Gastroesophageal sphincter (tissue), 4 donors: ENCODE measurements around the gene PTPRO. TPM values are rescaled to one million over a fixed set of nuclear protein-coding genes. Genes with fewer than 3 reads are reported as not detected.

Experiments used
- ATAC-seq: fragments of 150-250 bp; one replicate; pipeline ENCODE4 v1.9.1; 2016; ENCODE audit warnings: mild to moderate bottlenecking, moderate library complexity
- H3K27ac ChIP-seq, 4 donors: fragments of 200-600 bp; sonication (generic) in 3 of 4; 1 replicate in 3 of 4; 2 replicates in 1 of 4; pipeline ENCODE4 v1.5.1; 2016 to 2019
- H3K27me3 ChIP-seq: fragments of 200-600 bp; sonication (generic); one replicate; pipeline ENCODE4 v1.5.1; 2019
- H3K36me3 ChIP-seq, 2 donors: fragments of 200-600 bp; sonication (generic); one replicate each; pipeline ENCODE4 v1.5.1; 2019; ENCODE audit warnings: control low read depth in 1 of 2
- H3K4me1 ChIP-seq, 3 donors: fragments of 200-600 bp; sonication (generic); 1 replicate in 2 of 3; 2 replicates in 1 of 3; pipeline ENCODE4 v1.5.1; 2016 to 2019; ENCODE audit warnings: control low read depth in 2 of 3
- H3K4me3 ChIP-seq, 2 donors: fragments of 200-600 bp; sonication (generic); one replicate each; pipeline ENCODE4 v1.5.1; 2019; ENCODE audit warnings: mild to moderate bottlenecking in 1 of 2, moderate library complexity in 1 of 2
- H3K9me3 ChIP-seq, 3 donors: fragments of 200-600 bp; sonication (generic); one replicate each; pipeline ENCODE4 v1.5.1; 2017 to 2019; ENCODE audit warnings: control low read depth in 2 of 3
- CTCF ChIP-seq, 4 experiments: fragments of 200-600 bp in 2 of 4; fragments of 450-650 bp in 2 of 4; sonication (generic) in 1 of 4; IDR thresholded peaks; one replicate each; pipeline ENCODE4 v1.5.1; 2017 to 2019; ENCODE audit warnings: antibody characterized with exemption in 4 of 4, mild to moderate bottlenecking in 2 of 4, moderate library complexity in 2 of 4
- EP300 ChIP-seq: sonication (generic); formaldehyde crosslinking; IDR thresholded peaks from one replicate; pipeline ENCODE4 v1.6.1; 2017; ENCODE audit warnings: antibody characterized with exemption, mild to moderate bottlenecking
- POLR2A ChIP-seq, 2 donors: fragments of 450-650 bp; IDR thresholded peaks; one replicate each; pipeline ENCODE4 v1.6.1; 2017; ENCODE audit warnings: antibody characterized with exemption in 2 of 2, mild to moderate bottlenecking in 2 of 2, moderate library complexity in 1 of 2
- POLR2AphosphoS5 ChIP-seq: sonication (generic); formaldehyde crosslinking; IDR thresholded peaks from one replicate; pipeline ENCODE4 v1.6.1; 2017; ENCODE audit warnings: antibody characterized with exemption
- WGBS, 2 donors: methylation state at CpG; one replicate each; pipeline ENCODE4 v1.1.5; 2018; ENCODE audit warnings: low coverage in 1 of 2; 5-methylcytosine and 5-hydroxymethylcytosine counted together
- total RNA-seq, 4 donors: library from RNA; depleted of rRNA; stranded (reverse); fragments of >200 nt; gene quantifications; one replicate each; pipeline ENCODE4 v1.1.0, GENCODE V29; 2016

PTPRO gene
- total RNA-seq, 4 donors from 2014 or later = 0.50 to 10.7 (median 2.8) TPM

DNA sequence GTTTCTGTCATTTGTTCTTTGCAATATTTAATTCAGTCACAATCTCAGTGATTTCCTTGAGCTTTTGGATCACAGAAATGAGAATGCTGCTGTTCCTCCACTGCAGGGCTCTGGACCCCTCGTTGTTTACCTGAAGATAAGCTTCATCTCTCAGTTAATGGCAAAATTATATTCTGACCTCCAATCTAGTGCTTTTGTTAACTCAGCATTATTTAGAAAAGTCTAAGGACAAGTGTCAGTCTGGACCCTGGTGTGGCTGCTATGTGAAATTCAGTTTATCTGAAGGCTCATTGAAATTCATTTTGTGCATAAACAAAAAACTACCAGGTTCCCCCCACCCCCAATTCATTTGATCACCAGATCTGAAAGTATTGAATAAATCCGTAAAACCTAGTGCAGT is 84.7 kb downstream of the PTPRO start:
- ATAC-seq = no peak
- no peak overlapping the region for H3K27ac ChIP-seq
- no peaks in the 10 kb centered on the region for H3K36me3 ChIP-seq
- H3K4me3 ChIP-seq = no peak overlapping the region
- no peaks in the 10 kb centered on the region for H3K9me3 ChIP-seq
- H3K27me3 ChIP-seq = no peaks in the 10 kb centered on the region
- TF ChIP-seq POLR2A (IDR thresholded peaks at IDR 0.05) (no peak), POLR2AphosphoS5 (no peak), EP300 (no peak)
- no peaks in the 10 kb centered on the region for H3K4me1 ChIP-seq
- WGBS, 2 donors = 66 to 75% methylated on average over 2 of the region's 2 CpGs

- no peaks in the 10 kb centered on the region for H3K36me3 ChIP-seq
- no peaks in the 10 kb centered on the region for H3K4me1 ChIP-seq
- TF ChIP-seq EP300 (no peak), POLR2A (IDR thresholded peaks at IDR 0.05) (no peak)
- no peak overlapping the region for H3K27ac ChIP-seq
- no peaks in the 10 kb centered on the region for H3K27me3 ChIP-seq
- no peaks in the 10 kb centered on the region for H3K9me3 ChIP-seq
- 72 to 86% methylated on average over 1 to 3 of the region's 3 CpGs for WGBS, 2 donors
- ATAC-seq = no peak
- H3K4me3 ChIP-seq = no peak overlapping the region
Measured at GRCh38 chr12:15411842-15412241, 89.5 kb downstream of the PTPRO start.

DNA sequence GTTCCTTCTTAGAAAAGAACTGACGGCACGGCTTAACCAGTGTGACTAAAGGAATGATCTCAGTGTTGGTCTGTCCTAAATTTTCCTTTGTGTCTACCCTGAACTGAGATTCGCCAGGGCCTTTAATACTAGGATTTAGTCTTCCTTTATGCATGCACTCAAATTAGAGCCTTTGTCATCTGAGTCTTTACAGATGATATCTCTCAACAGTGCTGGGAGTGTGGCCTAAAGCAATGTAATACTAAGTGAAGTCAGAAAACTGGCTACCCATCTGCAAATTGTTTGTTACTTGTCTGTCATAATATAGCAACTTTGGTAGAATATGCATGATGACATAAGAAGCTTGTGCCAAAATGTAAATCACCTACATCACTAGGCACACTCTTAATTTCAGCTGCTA is 95.4 kb downstream of the PTPRO start:
- Histone ChIP-seq H3K27me3 (no peaks in the 10 kb centered on the region), H3K4me3 (no peak overlapping the region), H3K4me1 (no peaks in the 10 kb centered on the region), H3K9me3 (no peaks in the 10 kb centered on the region), H3K36me3 (no peaks in the 10 kb centered on the region), H3K27ac (no peak overlapping the region)
- 82% methylated on average over 3 of the region's 3 CpGs for WGBS, 2 donors
- no peak for ATAC-seq
- TF ChIP-seq CTCF (IDR thresholded peaks at IDR 0.05) (no peak), POLR2A (IDR thresholded peaks at IDR 0.05) (no peak), EP300 (no peak), POLR2AphosphoS5 (no peak)

DNA sequence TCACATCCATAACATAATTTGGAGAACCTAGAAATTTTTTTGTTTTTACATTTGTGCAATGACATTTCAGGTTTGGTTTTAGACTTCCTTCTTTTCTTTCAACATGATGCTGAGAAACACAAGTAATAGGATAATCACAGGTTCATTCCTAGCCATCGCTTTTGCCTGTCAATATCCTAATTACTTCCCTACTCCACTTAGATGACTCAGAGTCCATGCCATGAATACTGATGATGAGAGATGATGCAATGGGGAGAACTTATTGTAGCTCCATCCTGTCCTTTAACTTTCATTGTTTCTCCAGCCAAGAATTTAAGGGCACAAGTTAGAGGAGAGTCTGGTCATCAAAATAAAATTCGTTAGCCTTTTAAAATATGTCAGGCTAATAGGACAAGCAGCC is 101.3 kb downstream of the PTPRO start:
- Histone ChIP-seq H3K27me3 (no peaks in the 10 kb centered on the region), H3K9me3 (no peaks in the 10 kb centered on the region), H3K4me3 (no peak overlapping the region), H3K36me3 (no peaks in the 10 kb centered on the region), H3K27ac (no peak overlapping the region), H3K4me1 (no peaks in the 10 kb centered on the region)
- whole genome bisulfite sequencing, 2 donors = 64 to 78% methylated on average over 2 of the region's 2 CpGs
- TF ChIP-seq POLR2A (IDR thresholded peaks at IDR 0.05) = no peak
- TF ChIP-seq EP300 = no peak
- no peak for TF ChIP-seq CTCF (IDR thresholded peaks at IDR 0.05)
- no peak for TF ChIP-seq POLR2AphosphoS5
- no peak for ATAC-seq

- ATAC-seq = no peak
- Histone ChIP-seq H3K4me1 (no peaks in the 10 kb centered on the region), H3K36me3 (no peaks in the 10 kb centered on the region), H3K27ac (no peak overlapping the region), H3K4me3 (no peak overlapping the region), H3K9me3 (no peaks in the 10 kb centered on the region), H3K27me3 (no peaks in the 10 kb centered on the region)
- TF ChIP-seq POLR2AphosphoS5 = no peak
- TF ChIP-seq CTCF (IDR thresholded peaks at IDR 0.05) = no peak
- TF ChIP-seq POLR2A (IDR thresholded peaks at IDR 0.05) = no peak
- TF ChIP-seq EP300 = no peak
- 94 to 100% methylated on average over 1 of the region's 2 CpGs for WGBS, 2 donors
Measured at GRCh38 chr12:15427913-15428312, 105.6 kb downstream of the PTPRO start.

DNA sequence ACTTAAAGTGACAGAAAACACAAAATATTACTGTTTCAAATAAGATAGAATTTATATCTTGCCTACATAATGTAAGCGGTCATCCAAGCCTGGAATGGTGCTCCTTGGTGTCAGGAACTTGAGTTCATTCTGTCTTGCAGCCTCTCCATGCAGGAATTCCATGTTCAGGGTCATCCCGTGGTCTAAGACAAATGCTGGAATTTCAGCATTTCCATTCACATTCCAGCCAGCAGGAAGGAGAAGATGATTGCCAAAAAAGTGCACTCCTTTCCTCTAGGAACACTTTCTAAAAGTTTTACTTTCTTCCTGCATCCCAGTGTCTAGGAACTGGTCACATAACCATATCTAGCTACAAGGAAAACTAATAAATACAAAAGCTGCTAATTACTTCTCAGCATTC is 106.3 kb downstream of the PTPRO start:
- Histone ChIP-seq H3K27me3 (no peaks in the 10 kb centered on the region), H3K4me3 (no peak overlapping the region), H3K9me3 (no peaks in the 10 kb centered on the region), H3K4me1 (no peaks in the 10 kb centered on the region), H3K27ac (no peak overlapping the region), H3K36me3 (no peaks in the 10 kb centered on the region)
- no peak for ATAC-seq
- 55 to 64% methylated on average over 2 of the region's 2 CpGs for WGBS, 2 donors
- TF ChIP-seq EP300 = no peak
- no peak for TF ChIP-seq POLR2A (IDR thresholded peaks at IDR 0.05)
- TF ChIP-seq POLR2AphosphoS5 = no peak
- no peak for TF ChIP-seq CTCF (IDR thresholded peaks at IDR 0.05)
